Measurements from ENCODE around the gene MRPL52.

GRCh38 chr14:22882529-22883172 lies 53.0 kb downstream of the MRPL52 start:
- no peak for TF ChIP-seq EZH2 (IDR thresholded peaks at IDR 0.05)
- no peak for TF ChIP-seq POLR2AphosphoS5 (IDR thresholded peaks at IDR 0.05; ENCODE audit: borderline replicate concordance, low read depth, low read length)

Data from SK-N-MC (cell line).